Colonic mucosa (tissue), 4 donors: ENCODE measurements around the gene PDHB. TPM values are rescaled to one million over a fixed set of nuclear protein-coding genes. Genes with fewer than 3 reads are reported as not detected.

ENCODE experiments used
- DNase-seq: peaks from one replicate; pipeline ENCODE4 v3.0.0-alpha.2; 2020
- H3K27ac ChIP-seq: fragments of 200-600 bp; one replicate; pipeline ENCODE4 v1.8.0; 2021
- H3K27me3 ChIP-seq: fragments of 200-600 bp; one replicate; pipeline ENCODE4 v1.8.0; 2021
- H3K36me3 ChIP-seq: fragments of 200-600 bp; one replicate; pipeline ENCODE4 v1.8.0; 2021
- H3K4me1 ChIP-seq: fragments of 200-600 bp; one replicate; pipeline ENCODE4 v1.8.0; 2021; ENCODE audit warnings: mild to moderate bottlenecking
- H3K4me3 ChIP-seq: fragments of 200-600 bp; one replicate; pipeline ENCODE4 v1.8.0; 2021
- H3K9ac ChIP-seq, 2 donors: one replicate each; pipeline ENCODE4 v1.7.0; 2013; ENCODE audit warnings: control low read depth in 2 of 2, low read depth in 2 of 2, low read length in 2 of 2
- H3K9me3 ChIP-seq: fragments of 200-600 bp; one replicate; pipeline ENCODE4 v1.8.0; 2021
- CTCF ChIP-seq: fragments of 200-600 bp; IDR thresholded peaks from one replicate; pipeline ENCODE4 v1.8.0; 2022; ENCODE audit warnings: antibody characterized with exemption, mild to moderate bottlenecking
- intact Hi-C: fragments of 100-400 bp; cut with DNase I; formaldehyde crosslinking; loops from one replicate; pipeline ENCODE4 v1.14.1; 2022
- total RNA-seq, 2 donors: library from RNA; stranded (reverse); fragmentation: NEBNext Ultra II Directional in 1 of 2; extraction: Animal tissue kit (Norgen Biotek cat#: 25700) in 1 of 2; gene quantifications; one replicate each; pipeline ENCODE4 v1.2.1, GENCODE V29; 2021
- donor health status: healthy.
- donor health status: DM: no; HTN: no; CAD: no.
- donor health status: DM: no; HTN: no; CAD: no.

The PDHB gene
- total RNA-seq, result 10 to 100 TPM; 66.9 to 87.4 TPM

- no peaks in the 10 kb centered on the region for H3K9me3 ChIP-seq
- no peaks in the 10 kb centered on the region for H3K27me3 ChIP-seq
- H3K4me1 ChIP-seq, result peaks cover 4% of the 10 kb centered on the region
- TF ChIP-seq CTCF, result no peak
- peaks cover 8% of the 10 kb centered on the region for H3K36me3 ChIP-seq
- H3K4me3 ChIP-seq, result peak within 1 kb of the TSS; percentile 82
- intact Hi-C loops, result loop anchor here (5.0 kb wide), 1 partner anchor 59 kb away; the partner anchor contains the start of gene KCTD6
- H3K27ac ChIP-seq, result peak within 1 kb of the TSS; percentile 85
- peak; percentile 89 for DNase-seq
- H3K9ac ChIP-seq, result peak within 1 kb of the TSS; percentile 60 to 85
Measured at GRCh38 chr3:58433400-58434167, at the start of gene PDHB. PDHB (minus strand) TSS chr3:58433832; CDS start chr3:58433809, 23 bp downstream.

- intact Hi-C loops, result no loop called here
- H3K36me3 ChIP-seq, result no peaks in the 10 kb centered on the region
- no peak for DNase-seq
Measured at GRCh38 chr3:58482917-58483636, 49.4 kb upstream of the PDHB start.

GRCh38 chr3:58480309-58480708, 46.7 kb upstream of the PDHB start:
- Histone ChIP-seq H3K27ac (no peak overlapping the region), H3K4me3 (no peak overlapping the region), H3K9me3 (no peaks in the 10 kb centered on the region), H3K36me3 (no peaks in the 10 kb centered on the region), H3K9ac (no peak overlapping the region), H3K27me3 (no peaks in the 10 kb centered on the region), H3K4me1 (no peaks in the 10 kb centered on the region)
- DNase-seq, result no peak
- intact Hi-C loops, result no loop called here
- TF ChIP-seq CTCF, result no peak

More at GRCh38 chr3:58482917-58483636, 49.4 kb upstream of the PDHB start:
- Histone ChIP-seq H3K4me1 (no peaks in the 10 kb centered on the region), H3K27ac (no peak overlapping the region), H3K4me3 (no peak overlapping the region), H3K9me3 (no peaks in the 10 kb centered on the region), H3K27me3 (no peaks in the 10 kb centered on the region), H3K9ac (no peak overlapping the region)
- no peak for TF ChIP-seq CTCF

GRCh38 chr3:58478781-58479180, 45.1 kb upstream of the PDHB start:
- Histone ChIP-seq H3K4me3 (no peak overlapping the region), H3K9me3 (no peaks in the 10 kb centered on the region), H3K9ac (no peak overlapping the region), H3K4me1 (no peaks in the 10 kb centered on the region), H3K27ac (no peak overlapping the region), H3K36me3 (no peaks in the 10 kb centered on the region), H3K27me3 (no peaks in the 10 kb centered on the region)
- intact Hi-C loops, result no loop called here
- no peak for DNase-seq
- no peak for TF ChIP-seq CTCF

- H3K9me3 ChIP-seq, result no peaks in the 10 kb centered on the region
- no peaks in the 10 kb centered on the region for H3K27me3 ChIP-seq
- H3K36me3 ChIP-seq, result no peaks in the 10 kb centered on the region
- H3K27ac ChIP-seq, result no peak overlapping the region
- no peak overlapping the region for H3K4me3 ChIP-seq
- DNase-seq, result no peak
- no peak for TF ChIP-seq CTCF
- H3K9ac ChIP-seq, result no peak overlapping the region
- intact Hi-C loops, result no loop called here
- peaks cover 6% of the 10 kb centered on the region for H3K4me1 ChIP-seq
Measured at GRCh38 chr3:58474967-58475578, 41.4 kb upstream of the PDHB start.
